GM12892 (cell line): Measurements from ENCODE around the gene SLCO3A1.

Experiments
- POLR2A ChIP-seq: IDR thresholded peaks from 2 replicates; pipeline ENCODE4 v1.6.1; 2011; ENCODE audit warnings: low read depth, low read length, control low read depth
- POLR2AphosphoS5 ChIP-seq: IDR thresholded peaks from 2 replicates; pipeline ENCODE4 v1.6.1; 2011; ENCODE audit warnings: low read depth, low read length, control low read depth
- TAF1 ChIP-seq: IDR thresholded peaks from 2 replicates; pipeline ENCODE4 v1.6.1; 2011; ENCODE audit warnings: low read depth, mild to moderate bottlenecking, control low read depth, low read length, borderline replicate concordance

DNA sequence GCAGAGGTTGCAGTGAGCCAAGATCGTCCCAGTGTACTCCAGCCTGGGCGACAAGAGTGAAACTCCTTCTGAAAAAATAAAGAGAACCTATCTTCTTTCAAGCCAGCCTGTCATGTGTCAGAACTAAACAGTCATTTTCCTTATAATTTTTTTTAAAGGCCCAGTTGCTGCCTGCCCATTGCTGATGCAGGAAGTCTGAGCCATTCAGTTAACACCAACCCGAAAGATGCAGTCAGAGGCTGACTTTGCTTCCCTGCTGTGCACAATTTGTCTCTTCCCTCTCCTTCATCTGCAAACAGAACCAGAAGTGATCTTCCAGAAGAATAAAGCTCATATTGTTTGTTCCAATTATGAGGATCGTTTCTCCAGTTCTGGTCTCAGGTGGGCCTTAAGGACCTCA lies 220.6 kb downstream of the SLCO3A1 start:
- no peak for TF ChIP-seq POLR2A
- TF ChIP-seq POLR2AphosphoS5, result no peak
- no peak for TF ChIP-seq TAF1
